Activated T-cell treated with anti-CD3 and anti-CD28 coated beads, Interleukin-2, amount 50 U/mL, for 4 hours (primary cell): ENCODE results near the gene KPNA5. TPM values are rescaled to one million over a fixed set of nuclear protein-coding genes. Genes with fewer than 3 reads are reported as not detected.
"Not testable (repeated sequence)": the region's sequence is repeated elsewhere in the genome, so short reads cannot be mapped to it uniquely, and the experiment has no call there.

ENCODE experiments used
- ATAC-seq, 2 donors: fragments of 200-7000 bp; cut with Tn5 transposase; one replicate each; pipeline ENCODE4 v1.10.0; 2021
- DNase-seq: peaks from one replicate; pipeline ENCODE4 v3.0.0-alpha.2; 2020
- H3K27me3 Mint-ChIP-seq: one replicate; pipeline ENCODE4 v1.8.0; 2021; ENCODE audit warnings: low read depth, mixed read lengths
- H3K36me3 Mint-ChIP-seq: one replicate; pipeline ENCODE4 v1.8.0; 2022; ENCODE audit warnings: mixed read lengths; ENCODE audit not compliant: insufficient read depth
- H3K4me1 Mint-ChIP-seq: one replicate; pipeline ENCODE4 v1.8.0; 2021; ENCODE audit warnings: low read depth, mixed read lengths
- H3K4me3 Mint-ChIP-seq: one replicate; pipeline ENCODE4 v1.8.0; 2021; ENCODE audit warnings: mild to moderate bottlenecking, moderate library complexity, mixed read lengths
- H3K9me3 Mint-ChIP-seq: one replicate; pipeline ENCODE4 v1.8.0; 2021; ENCODE audit warnings: mixed read lengths
- total RNA-seq, 3 donors: library from RNA; stranded (reverse); gene quantifications; one replicate each; pipeline ENCODE4 v1.2.1, GENCODE V29; 2021

The KPNA5 gene
- 10 to 100 TPM; 10.8 to 18.0 (median 12.7) TPM for total RNA-seq

- Mint-ChIP-seq H3K4me3 (peak within 1 kb of the TSS; percentile 97), H3K36me3 (peaks cover 17% of the 10 kb centered on the region), H3K4me1 (peaks cover 41% of the 10 kb centered on the region), H3K9me3 (no peaks in the 10 kb centered on the region), H3K27me3 (no peaks in the 10 kb centered on the region)
- DNase-seq, result peak; percentile 84
- peak; percentile 95 to 97 for ATAC-seq
Observed at GRCh38 chr6:116680880-116681672, at the start of gene KPNA5. Gene KPNA5 (plus strand): TSS chr6:116681211. CDS start chr6:116681335, 124 bp downstream.

GRCh38 chr6:116631379-116631990 lies 49.5 kb upstream of the KPNA5 start:
- Mint-ChIP-seq H3K4me1 (peaks cover 5% of the 10 kb centered on the region), H3K27me3 (no peaks in the 10 kb centered on the region), H3K36me3 (peaks cover 22% of the 10 kb centered on the region), H3K9me3 (no peaks in the 10 kb centered on the region), H3K4me3 (no peak overlapping the region)
- no peak for DNase-seq
- ATAC-seq, result no peak

GRCh38 chr6:116633685-116634084 lies 47.3 kb upstream of the KPNA5 start:
- ATAC-seq, result no peak
- H3K36me3 Mint-ChIP-seq, result peaks cover 22% of the 10 kb centered on the region
- H3K27me3 Mint-ChIP-seq, result no peaks in the 10 kb centered on the region
- H3K9me3 Mint-ChIP-seq, result no peaks in the 10 kb centered on the region
- H3K4me3 Mint-ChIP-seq, result no peak overlapping the region
- H3K4me1 Mint-ChIP-seq, result peaks cover 5% of the 10 kb centered on the region
- DNase-seq, result no peak

GRCh38 chr6:116648156-116648555 lies 32.9 kb upstream of the KPNA5 start:
- peaks cover 7% of the 10 kb centered on the region for H3K4me1 Mint-ChIP-seq
- no peak for ATAC-seq
- DNase-seq, result no peak
- H3K9me3 Mint-ChIP-seq, result no peaks in the 10 kb centered on the region
- peaks cover 19% of the 10 kb centered on the region for H3K36me3 Mint-ChIP-seq
- H3K4me3 Mint-ChIP-seq, result no peak overlapping the region
- no peaks in the 10 kb centered on the region for H3K27me3 Mint-ChIP-seq

GRCh38 chr6:116649129-116649528 lies 31.9 kb upstream of the KPNA5 start:
- H3K27me3 Mint-ChIP-seq, result no peaks in the 10 kb centered on the region
- no peak for ATAC-seq
- peaks cover 7% of the 10 kb centered on the region for H3K4me1 Mint-ChIP-seq
- no peak overlapping the region for H3K4me3 Mint-ChIP-seq
- DNase-seq, result no peak
- no peaks in the 10 kb centered on the region for H3K9me3 Mint-ChIP-seq
- peaks cover 14% of the 10 kb centered on the region for H3K36me3 Mint-ChIP-seq

- H3K9me3 Mint-ChIP-seq, result no peaks in the 10 kb centered on the region
- H3K4me3 Mint-ChIP-seq, result no peak overlapping the region
- no peaks in the 10 kb centered on the region for H3K27me3 Mint-ChIP-seq
- peaks cover 7% of the 10 kb centered on the region for H3K4me1 Mint-ChIP-seq
- H3K36me3 Mint-ChIP-seq, result peaks cover 13% of the 10 kb centered on the region
- ATAC-seq (no peak), DNase-seq (no peak)
Observed at GRCh38 chr6:116651916-116652315, 29.1 kb upstream of the KPNA5 start.

- no peak for DNase-seq
- no peak for ATAC-seq
- Mint-ChIP-seq H3K4me1 (peaks cover 45% of the 10 kb centered on the region), H3K9me3 (no peaks in the 10 kb centered on the region), H3K27me3 (no peaks in the 10 kb centered on the region), H3K4me3 (no peak overlapping the region), H3K36me3 (peaks cover 31% of the 10 kb centered on the region)
Observed at GRCh38 chr6:116661594-116661993, 19.4 kb upstream of the KPNA5 start.

GRCh38 chr6:116662202-116662601 lies 18.8 kb upstream of the KPNA5 start:
- Mint-ChIP-seq H3K36me3 (peaks cover 30% of the 10 kb centered on the region), H3K4me3 (no peak overlapping the region), H3K27me3 (no peaks in the 10 kb centered on the region), H3K9me3 (no peaks in the 10 kb centered on the region), H3K4me1 (peaks cover 50% of the 10 kb centered on the region)
- ATAC-seq (peak; percentile 41 to 62), DNase-seq (no peak)

GRCh38 chr6:116663308-116663707 lies 17.7 kb upstream of the KPNA5 start:
- Mint-ChIP-seq H3K27me3 (no peaks in the 10 kb centered on the region), H3K4me3 (no peak overlapping the region), H3K4me1 (peaks cover 59% of the 10 kb centered on the region), H3K9me3 (no peaks in the 10 kb centered on the region), H3K36me3 (peaks cover 27% of the 10 kb centered on the region)
- ATAC-seq, result no peak
- no peak for DNase-seq

- H3K4me3 Mint-ChIP-seq, ATAC-seq, DNase-seq, H3K9me3 Mint-ChIP-seq, H3K27me3 Mint-ChIP-seq: not testable (repeated sequence)
- Mint-ChIP-seq H3K4me1 (peaks cover 60% of the 10 kb centered on the region), H3K36me3 (peaks cover 26% of the 10 kb centered on the region)
Observed at GRCh38 chr6:116664169-116664568, 16.8 kb upstream of the KPNA5 start.

- Mint-ChIP-seq H3K9me3 (no peaks in the 10 kb centered on the region), H3K4me1 (peaks cover 55% of the 10 kb centered on the region), H3K27me3 (peaks cover under 1% of the 10 kb centered on the region), H3K4me3 (peak overlapping the region; percentile 60), H3K36me3 (peaks cover 19% of the 10 kb centered on the region)
- ATAC-seq, result no peak
- DNase-seq, result no peak
Observed at GRCh38 chr6:116665464-116665863, 15.5 kb upstream of the KPNA5 start.

GRCh38 chr6:116666869-116667268 lies 14.1 kb upstream of the KPNA5 start:
- Mint-ChIP-seq H3K9me3 (no peaks in the 10 kb centered on the region), H3K4me3 (peak overlapping the region; percentile 67), H3K27me3 (peaks cover 6% of the 10 kb centered on the region), H3K36me3 (peaks cover 19% of the 10 kb centered on the region), H3K4me1 (peaks cover 48% of the 10 kb centered on the region)
- DNase-seq, result no peak
- ATAC-seq, result peak; percentile 13 to 29

- ATAC-seq, result no peak
- no peaks in the 10 kb centered on the region for H3K9me3 Mint-ChIP-seq
- H3K4me3 Mint-ChIP-seq, result peak overlapping the region; percentile 98
Observed at GRCh38 chr6:116667623-116668022, 13.4 kb upstream of the KPNA5 start.

GRCh38 chr6:116672306-116672705 lies 8.7 kb upstream of the KPNA5 start:
- peaks cover 6% of the 10 kb centered on the region for H3K27me3 Mint-ChIP-seq
- H3K4me3 Mint-ChIP-seq, result no peak overlapping the region
- DNase-seq (no peak), ATAC-seq (no peak)
- peaks cover 9% of the 10 kb centered on the region for H3K4me1 Mint-ChIP-seq
- no peaks in the 10 kb centered on the region for H3K9me3 Mint-ChIP-seq
- no peaks in the 10 kb centered on the region for H3K36me3 Mint-ChIP-seq

More at GRCh38 chr6:116667623-116668022, 13.4 kb upstream of the KPNA5 start:
- H3K4me1 Mint-ChIP-seq, result peaks cover 42% of the 10 kb centered on the region
- peaks cover 16% of the 10 kb centered on the region for H3K36me3 Mint-ChIP-seq
- H3K27me3 Mint-ChIP-seq, result peaks cover 6% of the 10 kb centered on the region
- DNase-seq, result no peak

GRCh38 chr6:116676021-116676420 lies 5.0 kb upstream of the KPNA5 start:
- DNase-seq, result no peak

More at GRCh38 chr6:116676021-116676420, 5.0 kb upstream of the KPNA5 start:
- peaks cover 16% of the 10 kb centered on the region for H3K4me1 Mint-ChIP-seq
- no peaks in the 10 kb centered on the region for H3K9me3 Mint-ChIP-seq
- peaks cover 2% of the 10 kb centered on the region for H3K27me3 Mint-ChIP-seq
- H3K36me3 Mint-ChIP-seq, result peaks cover under 1% of the 10 kb centered on the region
- no peak overlapping the region for H3K4me3 Mint-ChIP-seq
- no peak for ATAC-seq
